Inferior parietal cortex (tissue), 1 donor: ENCODE data around the gene GRAMD1B.
A peak's percentile ranks its signal among the peaks of the same experiment; 100 is the strongest.
"Not testable (repeated sequence)": the region's sequence is repeated elsewhere in the genome, so short reads cannot be mapped to it uniquely, and the experiment has no call there.

Experiments
- DNase-seq: peaks from one replicate; pipeline ENCODE4 v3.0.0-alpha.2; 2016; ENCODE audit errors: extremely low spot score

GRAMD1B gene

GRCh38 chr11:123640677-123641494 is 210.8 kb downstream of the GRAMD1B start:
- no peak for DNase-seq

GRCh38 chr11:123641495-123641840 is 211.4 kb downstream of the GRAMD1B start:
- no peak for DNase-seq

- no peak for DNase-seq
These were observed 212.4 kb downstream of the GRAMD1B start for GRCh38 chr11:123642435-123642834.

- DNase-seq = no peak
These were observed 215.4 kb downstream of the GRAMD1B start for GRCh38 chr11:123645286-123645975.

GRCh38 chr11:123650901-123651300 is 220.8 kb downstream of the GRAMD1B start:
- DNase-seq = no peak

- no peak for DNase-seq
These were observed 222.5 kb downstream of the GRAMD1B start for GRCh38 chr11:123652599-123652998.

- peak; percentile 27 for DNase-seq
These were observed 223.4 kb downstream of the GRAMD1B start for GRCh38 chr11:123653483-123653826.

- peak; percentile 16 for DNase-seq
These were observed 223.9 kb downstream of the GRAMD1B start for GRCh38 chr11:123653827-123654565.

GRCh38 chr11:123654566-123655081 is 224.6 kb downstream of the GRAMD1B start, which contains the start of gene SCN3B:
SCN3B (minus strand) TSS chr11:123654624; CDS start chr11:123653801, 823 bp downstream.
- DNase-seq = peak; percentile 47

GRCh38 chr11:123659311-123659710 is 229.2 kb downstream of the GRAMD1B start:
- no peak for DNase-seq

GRCh38 chr11:123659965-123660364 is 229.9 kb downstream of the GRAMD1B start:
- not testable (repeated sequence) for DNase-seq

- DNase-seq = no peak
These were observed 235.2 kb downstream of the GRAMD1B start for GRCh38 chr11:123665306-123665705.

GRCh38 chr11:123670081-123670480 is 240.0 kb downstream of the GRAMD1B start:
- DNase-seq = no peak

GRCh38 chr11:123671534-123671933 is 241.5 kb downstream of the GRAMD1B start:
- no peak for DNase-seq

GRCh38 chr11:123672568-123672967 is 242.5 kb downstream of the GRAMD1B start:
- DNase-seq = no peak

- no peak for DNase-seq
These were observed 244.2 kb downstream of the GRAMD1B start for GRCh38 chr11:123674297-123674696.
